ENCODE data around the gene EVI2A.
A peak's percentile ranks its signal among the peaks of the same experiment; 100 is the strongest.

The EVI2A gene

GRCh38 chr17:31321481-31321880 is at the start of gene EVI2A:
TSS of gene EVI2A (minus strand) at chr17:31321622. CDS start at chr17:31319013, 2,609 bp downstream.
- TF ChIP-seq CTCF (IDR thresholded peaks at IDR 0.05; ENCODE audit: low read depth, low read length, missing control alignments): no peak
- DNase-seq (ENCODE audit: low read depth): peak; percentile 84
- peak within 1 kb of the TSS; percentile 66 for H3K4me3 ChIP-seq (ENCODE audit: low read depth, low read length)

GRCh38 chr17:31369266-31369665 is 47.8 kb upstream of the EVI2A start:
- no peak for TF ChIP-seq CTCF (IDR thresholded peaks at IDR 0.05; ENCODE audit: low read depth, low read length, missing control alignments)
- no peak overlapping the region for H3K4me3 ChIP-seq (ENCODE audit: low read depth, low read length)
- DNase-seq (ENCODE audit: low read depth): no peak

- no peak overlapping the region for H3K4me3 ChIP-seq (ENCODE audit: low read depth, low read length)
- TF ChIP-seq CTCF (IDR thresholded peaks at IDR 0.05; ENCODE audit: low read depth, low read length, missing control alignments): no peak
- DNase-seq (ENCODE audit: low read depth): no peak
These were observed 44.7 kb upstream of the EVI2A start for GRCh38 chr17:31366088-31366487.

GRCh38 chr17:31364012-31364411 is 42.6 kb upstream of the EVI2A start:
- no peak for TF ChIP-seq CTCF (IDR thresholded peaks at IDR 0.05; ENCODE audit: low read depth, low read length, missing control alignments)
- no peak overlapping the region for H3K4me3 ChIP-seq (ENCODE audit: low read depth, low read length)
- no peak for DNase-seq (ENCODE audit: low read depth)

GRCh38 chr17:31357839-31358394 is 36.5 kb upstream of the EVI2A start:
- TF ChIP-seq CTCF (IDR thresholded peaks at IDR 0.05; ENCODE audit: low read depth, low read length, missing control alignments): no peak
- no peak overlapping the region for H3K4me3 ChIP-seq (ENCODE audit: low read depth, low read length)
- no peak for DNase-seq (ENCODE audit: low read depth)

GRCh38 chr17:31357091-31357490 is 35.7 kb upstream of the EVI2A start:
- DNase-seq (ENCODE audit: low read depth): no peak
- no peak overlapping the region for H3K4me3 ChIP-seq (ENCODE audit: low read depth, low read length)
- no peak for TF ChIP-seq CTCF (IDR thresholded peaks at IDR 0.05; ENCODE audit: low read depth, low read length, missing control alignments)

- no peak overlapping the region for H3K4me3 ChIP-seq (ENCODE audit: low read depth, low read length)
- no peak for DNase-seq (ENCODE audit: low read depth)
- no peak for TF ChIP-seq CTCF (IDR thresholded peaks at IDR 0.05; ENCODE audit: low read depth, low read length, missing control alignments)
These were observed 34.5 kb upstream of the EVI2A start for GRCh38 chr17:31355935-31356334.
